ENCODE measurements around the gene GPRC5B. TPM values are rescaled to one million over a fixed set of nuclear protein-coding genes. Genes with fewer than 3 reads are reported as not detected.

GPRC5B gene
- polyA plus RNA-seq (2011; rRNA removed) = 12.1 and 12.8 TPM in 2 replicates
- 25.6 and 45.7 TPM in 2 replicates for polyA plus RNA-seq (2012; cell fraction: cytosol; rRNA removed)
- 35.0 and 48.2 TPM in 2 replicates for polyA plus RNA-seq (2012; cell fraction: nucleus; rRNA removed)
- polyA plus RNA-seq (2017; fragmentation: RNase III; extraction: RNeasy Plus Mini Kit Qiagen cat#74134 plus additional on column Dnase treatment) = 19.1 to 26.6 TPM (median 23.6 TPM) in 3 replicates
- 7.3 and 8.5 TPM in 2 replicates for polyA minus RNA-seq (2011; rRNA and poly(A)+ RNA removed)

- Histone ChIP-seq H3K4me1 (peaks cover 11% of the 10 kb centered on the region; the same call in 2 of the 3 replicates), H3K4me2 (peak within 1 kb of the TSS; percentile 99), H3K9me3 (no peaks in the 10 kb centered on the region), H3K27ac (peak within 1 kb of the TSS; percentile 73 to 90), H3K4me3 (peak within 1 kb of the TSS; percentile 73)
- TF ChIP-seq RAD21 (conservative IDR thresholded peaks at IDR 0.05 in 1 of 2, IDR thresholded peaks at IDR 0.05 in 1 of 2) (peak; percentile 8 to 37; a peak in 3 of 5 replicates), MAX (IDR thresholded peaks at IDR 0.05) (no peak), NPAS2 (CRISPR knock-in tag; IDR thresholded peaks at IDR 0.05; ENCODE audit: borderline replicate concordance) (no peak), GATA3 (IDR thresholded peaks at IDR 0.05; ENCODE audit: borderline replicate concordance) (no peak), SMC3 (IDR thresholded peaks at IDR 0.05) (peak; percentile 47), POLR2A (IDR thresholded peaks at IDR 0.05; ENCODE audit: low read length) (peak; percentile 35; the same call in 1 of the 2 replicates), REST (IDR thresholded peaks at IDR 0.05) (no peak), TP53 (CRISPR knock-in tag; IDR thresholded peaks at IDR 0.05) (no peak), CTCF (IDR thresholded peaks at IDR 0.05) (peak; percentile 57), HEYL (CRISPR knock-in tag; IDR thresholded peaks at IDR 0.05) (no peak)
- ATAC-seq (peak; percentile 67 to 77), DNase-seq (ENCODE audit: low read depth in 1 of 2, low spot score in 1 of 2) (peak; percentile 39 to 46), FAIRE-seq (no peak)
- ChIA-PET CTCF (interaction anchor here (0.5 to 15.4 kb wide), 23 partner anchors 8 to 328 kb away, joined by 3 to 328 read pairs (median 5); no protein-coding TSS in a partner anchor), POLR2A (interaction anchor here (0.6 to 0.9 kb wide), 2 partner anchors 180 to 301 kb away, joined by 4 to 6 read pairs; no protein-coding TSS in a partner anchor)
- WGBS (ENCODE audit: missing lambda C conversion rate) = 20% methylated on average over 42 of the region's 85 CpGs
Observed at GRCh38 chr16:19884611-19885450, at the start of gene GPRC5B. Gene GPRC5B (minus strand): TSS chr16:19884848. CDS start chr16:19872845, 12,003 bp downstream.

- DNase-seq (ENCODE audit: low read depth in 1 of 2, low spot score in 1 of 2) (no peak), ATAC-seq (no peak), FAIRE-seq (no peak)
- no peak overlapping the region for H3K27ac ChIP-seq
- no peaks in the 10 kb centered on the region for H3K9me3 ChIP-seq
- H3K4me2 ChIP-seq = no peak overlapping the region
- POLR2A ChIA-PET = no interaction called here
- CTCF ChIA-PET = interaction anchor here (1.0 kb wide), 1 partner anchor 26 kb away, joined by 4 read pairs; no protein-coding TSS in a partner anchor
- WGBS (ENCODE audit: missing lambda C conversion rate) = 22% methylated on average over 6 of the region's 6 CpGs
- TF ChIP-seq HEYL (CRISPR knock-in tag; IDR thresholded peaks at IDR 0.05) (no peak), CBX8 (IDR thresholded peaks at IDR 0.05) (no peak), POLR2A (IDR thresholded peaks at IDR 0.05; ENCODE audit: low read length) (no peak), HDAC2 (IDR thresholded peaks at IDR 0.05) (no peak), CBX2 (IDR thresholded peaks at IDR 0.05; ENCODE audit: borderline replicate concordance, low read depth) (no peak)
- no peaks in the 10 kb centered on the region for H3K4me1 ChIP-seq
- no peak overlapping the region for H3K4me3 ChIP-seq
Observed at GRCh38 chr16:19933740-19934139, 49.1 kb upstream of the GPRC5B start.

GRCh38 chr16:19929062-19929511, 44.4 kb upstream of the GPRC5B start:
- POLR2A ChIA-PET = no interaction called here
- ATAC-seq (no peak), FAIRE-seq (no peak), DNase-seq (ENCODE audit: low read depth in 1 of 2, low spot score in 1 of 2) (no peak)
- no peak overlapping the region for H3K27ac ChIP-seq
- no peak overlapping the region for H3K4me3 ChIP-seq
- H3K9me3 ChIP-seq = no peaks in the 10 kb centered on the region
- CTCF ChIA-PET = interaction anchor here (1.0 to 2.6 kb wide), 4 partner anchors 22 to 456 kb away, joined by 3 to 13 read pairs (median 6); no protein-coding TSS in a partner anchor
- peaks cover 9% of the 10 kb centered on the region for H3K4me1 ChIP-seq
- 36% methylated on average over 12 of the region's 12 CpGs for WGBS (ENCODE audit: missing lambda C conversion rate)
- no peak overlapping the region for H3K4me2 ChIP-seq
- TF ChIP-seq NPAS2 (CRISPR knock-in tag; IDR thresholded peaks at IDR 0.05; ENCODE audit: borderline replicate concordance) (no peak), CTCF (IDR thresholded peaks at IDR 0.05) (no peak), HOXA7 (CRISPR knock-in tag; IDR thresholded peaks at IDR 0.05) (no peak), KDM1A (IDR thresholded peaks at IDR 0.05; ENCODE audit: low read depth) (no peak), E2F6 (IDR thresholded peaks at IDR 0.05; ENCODE audit: borderline replicate concordance, low read depth) (no peak), EHF (CRISPR knock-in tag; IDR thresholded peaks at IDR 0.05) (no peak), RFX5 (IDR thresholded peaks at IDR 0.05) (no peak), MAFK (IDR thresholded peaks at IDR 0.05; ENCODE audit: partially characterized antibody) (no peak), GATA3 (IDR thresholded peaks at IDR 0.05; ENCODE audit: borderline replicate concordance) (no peak), BHLHE40 (IDR thresholded peaks at IDR 0.05; ENCODE audit: low read depth, low read length) (no peak), JUNB (IDR thresholded peaks at IDR 0.05) (no peak), KDM5A (IDR thresholded peaks at IDR 0.05) (no peak), RARB (CRISPR knock-in tag; IDR thresholded peaks at IDR 0.05) (no peak)
